SK-N-SH (cell line): ENCODE data around the gene MXI1. TPM values are rescaled to one million over a fixed set of nuclear protein-coding genes. Genes with fewer than 3 reads are reported as not detected.

Experiments
- CTCF ChIA-PET: fragments of 300-600, 350-600 bp; formaldehyde crosslinking; extraction: SDS; loops from one replicate; lab custom pipeline; 2021; lab: Yijun Ruan, JAX
- POLR2A ChIA-PET: fragments of 350-600 bp; sonication (Branson Sonifier 250); formaldehyde crosslinking; extraction: SDS; loops from one replicate; lab custom pipeline; 2020; ENCODE audit warnings: antibody characterized with exemption, inconsistent platforms; lab: Yijun Ruan, JAX
- DNase-seq: peaks from one replicate; pipeline ENCODE4 v3.0.0; 2012
- H2AFZ ChIP-seq: fragments of 200-600 bp; sonication (generic); 2 replicates; pipeline ENCODE4 v1.8.1; 2016; ENCODE audit warnings: antibody characterized with exemption, mild to moderate bottlenecking, low read depth
- H3F3A ChIP-seq: fragments of 200-600 bp; sonication (generic); replicated peaks from 2 replicates; pipeline ENCODE3; 2016; ENCODE audit warnings: antibody characterized with exemption, mild to moderate bottlenecking; ENCODE audit not compliant: insufficient read depth
- H3K27ac ChIP-seq, 2 experiments: fragments of 200-500 bp in 1 of 2; fragments of 200-600 bp in 1 of 2; sonication (Bioruptor generic) in 1 of 2; sonication (generic), shearing (Covaris generic) in 1 of 2; 2 replicates each; pipeline versions ENCODE4 v1.5.1 to v1.6.1; 2014 to 2016; ENCODE audit warnings: low read depth in 2 of 2, inconsistent platforms in 1 of 2, low read length in 1 of 2, mild to moderate bottlenecking in 1 of 2, mixed read lengths in 1 of 2
- H3K27me3 ChIP-seq: fragments of 200-600 bp; sonication (generic), shearing (Covaris generic); 2 replicates; pipeline ENCODE4 v1.6.1; 2016; ENCODE audit warnings: mixed run types; ENCODE audit not compliant: insufficient read depth
- H3K36me3 ChIP-seq, 2 experiments: fragments of 200-500 bp in 1 of 2; fragments of 200-600 bp in 1 of 2; sonication (Bioruptor generic) in 1 of 2; sonication (generic) in 1 of 2; replicated peaks in 1 of 2; 2 replicates each; pipeline versions ENCODE3 to v1.5.1; 2014 to 2016; ENCODE audit warnings: low read length in 1 of 2, mild to moderate bottlenecking in 1 of 2; ENCODE audit not compliant: insufficient read depth in 2 of 2, control insufficient read depth in 1 of 2
- H3K4me1 ChIP-seq, 2 experiments: fragments of 200-500 bp in 1 of 2; fragments of 200-600 bp in 1 of 2; sonication (Bioruptor generic) in 1 of 2; sonication (generic), shearing (Covaris generic) in 1 of 2; 2 replicates each; pipeline versions ENCODE4 v1.5.1 to v1.6.1; 2014 to 2016; ENCODE audit warnings: low read depth in 1 of 2, low read length in 1 of 2, mixed run types in 1 of 2; ENCODE audit not compliant: insufficient read depth in 2 of 2, control insufficient read depth in 1 of 2
- H3K4me2 ChIP-seq: fragments of 200-600 bp; sonication (generic), shearing (Covaris generic); 2 replicates; pipeline ENCODE4 v1.6.1; 2017; ENCODE audit warnings: mixed run types
- H3K4me3 ChIP-seq, 2 experiments: fragments of 200-500 bp in 1 of 2; fragments of 200-600 bp in 1 of 2; sonication (Bioruptor generic) in 1 of 2; sonication (generic), shearing (Covaris generic) in 1 of 2; 2 replicates each; pipeline versions ENCODE4 v1.5.1 to v1.8.1; 2014 to 2016; ENCODE audit warnings: low read depth in 2 of 2, inconsistent platforms in 1 of 2, low read length in 1 of 2, mild to moderate bottlenecking in 1 of 2, mixed read lengths in 1 of 2, moderate library complexity in 1 of 2
- H3K79me2 ChIP-seq: fragments of 200-600 bp; sonication (generic); 2 replicates; pipeline ENCODE4 v1.8.1; 2017; ENCODE audit warnings: mild to moderate bottlenecking; ENCODE audit not compliant: insufficient read depth
- H3K9ac ChIP-seq: fragments of 200-600 bp; sonication (generic); 2 replicates; pipeline ENCODE4 v1.6.1; 2017; ENCODE audit warnings: mixed run types
- H3K9me2 ChIP-seq: fragments of 200-600 bp; sonication (generic); 2 replicates; pipeline ENCODE4 v1.6.1; 2017; ENCODE audit warnings: mixed run types
- H3K9me3 ChIP-seq: fragments of 200-600 bp; sonication (generic); 2 replicates; pipeline ENCODE4 v1.6.1; 2017; ENCODE audit warnings: mixed run types, mild to moderate bottlenecking, moderate library complexity
- H4K20me1 ChIP-seq: fragments of 200-600 bp; sonication (generic); 2 replicates; pipeline ENCODE4 v1.6.1; 2017; ENCODE audit warnings: mild to moderate bottlenecking, mixed run types; ENCODE audit not compliant: insufficient read depth
- CHD2 ChIP-seq: fragments of 150-350 bp; IDR thresholded peaks from 2 replicates; pipeline ENCODE4 v1.6.1; 2018; ENCODE audit warnings: low read length; ENCODE audit not compliant: partially characterized antibody
- CTCF ChIP-seq: fragments of 200-600 bp; sonication (generic); IDR thresholded peaks from 2 replicates; pipeline ENCODE4 v1.6.1; 2017; ENCODE audit warnings: antibody characterized with exemption, mild to moderate bottlenecking, moderate library complexity
- EP300 ChIP-seq, 2 experiments: IDR thresholded peaks; 2 replicates each; pipeline versions ENCODE4 v1.4.0 to v1.6.1; 2012; ENCODE audit warnings: borderline replicate concordance in 1 of 2, low read depth in 1 of 2, low read length in 1 of 2
- EZH2phosphoT487 ChIP-seq: fragments of 200-600 bp; sonication (generic); IDR thresholded peaks from 2 replicates; pipeline ENCODE4 v1.6.1; 2017; ENCODE audit warnings: low read depth, mixed run types, mild to moderate bottlenecking, antibody characterized with exemption, moderate library complexity, borderline replicate concordance
- MXI1 ChIP-seq: IDR thresholded peaks from 2 replicates; pipeline ENCODE4 v1.6.1; 2012; ENCODE audit warnings: mild to moderate bottlenecking, low read depth, low read length, improper control_type of control experiment
- NRF1 ChIP-seq: IDR thresholded peaks from 2 replicates; pipeline ENCODE4 v1.6.1; 2012; ENCODE audit warnings: low read depth, mild to moderate bottlenecking, low read length
- POLR2AphosphoS5 ChIP-seq: IDR thresholded peaks from 2 replicates; pipeline ENCODE4 v1.6.1; 2012; ENCODE audit warnings: low read depth, low read length
- RAD21 ChIP-seq: IDR thresholded peaks from 2 replicates; pipeline ENCODE4 v1.6.1; 2012; ENCODE audit warnings: mild to moderate bottlenecking, low read length
- RCOR1 ChIP-seq: fragments of 150-350 bp; IDR thresholded peaks from 2 replicates; pipeline ENCODE4 v1.6.1; 2017; ENCODE audit warnings: antibody characterized with exemption, low read length
- RFX5 ChIP-seq: IDR thresholded peaks from 2 replicates; pipeline ENCODE4 v1.6.1; 2012; ENCODE audit warnings: mild to moderate bottlenecking, improper control_type of control experiment, low read length
- RXRA ChIP-seq: IDR thresholded peaks from 2 replicates; pipeline ENCODE4 v1.4.0; 2012; ENCODE audit warnings: low read depth, mild to moderate bottlenecking, borderline replicate concordance
- TAF1 ChIP-seq: IDR thresholded peaks from 2 replicates; pipeline ENCODE4 v1.6.1; 2012; ENCODE audit warnings: low read depth, mild to moderate bottlenecking, low read length, moderate library complexity, borderline replicate concordance
- TCF12 ChIP-seq: IDR thresholded peaks from 2 replicates; pipeline ENCODE4 v1.4.0; 2012
- ZBTB33 ChIP-seq: IDR thresholded peaks from 2 replicates; pipeline ENCODE4 v1.4.0; 2012; ENCODE audit warnings: low read depth, borderline replicate concordance
- WGBS: methylation state at CpG from one replicate; pipeline ENCODE4 v1.1.6; 2017; ENCODE audit warnings: low lambda C conversion rate; 5-methylcytosine and 5-hydroxymethylcytosine counted together
- polyA plus RNA-seq, 3 experiments: library from polyadenylated mRNA; depleted of rRNA; stranded (reverse); fragments of >200 nt; gene quantifications; 2 replicates each; pipeline ENCODE4 v1.2.3, GENCODE V29; 2012
- TF ChIP-seq, protein P1 (sequence below): fragments of 150-350 bp; IDR thresholded peaks from 2 replicates; pipeline ENCODE4 v1.6.1; 2016; ENCODE audit warnings: mild to moderate bottlenecking, low read depth, low read length
- TF ChIP-seq, protein P2 (sequence below): IDR thresholded peaks from 2 replicates; pipeline ENCODE4 v1.6.1; 2012; ENCODE audit warnings: mild to moderate bottlenecking, low read depth, low read length, moderate library complexity

The MXI1 gene
- polyA plus RNA-seq, 1 of the 3 experiments (the other 2 are of a cell fraction): 13.8 TPM

- no peak overlapping the region for H3K4me3 ChIP-seq
- DNase-seq: no peak
- no peak overlapping the region for H3K27ac ChIP-seq
- H3K79me2 ChIP-seq: no peaks in the 10 kb centered on the region
- H4K20me1 ChIP-seq: no peaks in the 10 kb centered on the region
- CTCF ChIA-PET: interaction anchor here (0.8 to 6.0 kb wide), 5 partner anchors 11 to 339 kb away, joined by 3 to 32 read pairs (median 22); partner anchors contain the start of gene MXI1
- no peaks in the 10 kb centered on the region for H3K9me2 ChIP-seq
- H3K9ac ChIP-seq: no peak overlapping the region
- no peak for TF ChIP-seq RAD21
- no peak for TF ChIP-seq EZH2phosphoT487
- TF ChIP-seq, protein P1, sequence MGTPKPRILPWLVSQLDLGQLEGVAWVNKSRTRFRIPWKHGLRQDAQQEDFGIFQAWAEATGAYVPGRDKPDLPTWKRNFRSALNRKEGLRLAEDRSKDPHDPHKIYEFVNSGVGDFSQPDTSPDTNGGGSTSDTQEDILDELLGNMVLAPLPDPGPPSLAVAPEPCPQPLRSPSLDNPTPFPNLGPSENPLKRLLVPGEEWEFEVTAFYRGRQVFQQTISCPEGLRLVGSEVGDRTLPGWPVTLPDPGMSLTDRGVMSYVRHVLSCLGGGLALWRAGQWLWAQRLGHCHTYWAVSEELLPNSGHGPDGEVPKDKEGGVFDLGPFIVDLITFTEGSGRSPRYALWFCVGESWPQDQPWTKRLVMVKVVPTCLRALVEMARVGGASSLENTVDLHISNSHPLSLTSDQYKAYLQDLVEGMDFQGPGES: no peak
- TF ChIP-seq CTCF: no peak
- no peak for TF ChIP-seq TCF12
- TF ChIP-seq RCOR1: no peak
- no peak for TF ChIP-seq ZBTB33
- no peak for TF ChIP-seq NRF1
- TF ChIP-seq, protein P2, sequence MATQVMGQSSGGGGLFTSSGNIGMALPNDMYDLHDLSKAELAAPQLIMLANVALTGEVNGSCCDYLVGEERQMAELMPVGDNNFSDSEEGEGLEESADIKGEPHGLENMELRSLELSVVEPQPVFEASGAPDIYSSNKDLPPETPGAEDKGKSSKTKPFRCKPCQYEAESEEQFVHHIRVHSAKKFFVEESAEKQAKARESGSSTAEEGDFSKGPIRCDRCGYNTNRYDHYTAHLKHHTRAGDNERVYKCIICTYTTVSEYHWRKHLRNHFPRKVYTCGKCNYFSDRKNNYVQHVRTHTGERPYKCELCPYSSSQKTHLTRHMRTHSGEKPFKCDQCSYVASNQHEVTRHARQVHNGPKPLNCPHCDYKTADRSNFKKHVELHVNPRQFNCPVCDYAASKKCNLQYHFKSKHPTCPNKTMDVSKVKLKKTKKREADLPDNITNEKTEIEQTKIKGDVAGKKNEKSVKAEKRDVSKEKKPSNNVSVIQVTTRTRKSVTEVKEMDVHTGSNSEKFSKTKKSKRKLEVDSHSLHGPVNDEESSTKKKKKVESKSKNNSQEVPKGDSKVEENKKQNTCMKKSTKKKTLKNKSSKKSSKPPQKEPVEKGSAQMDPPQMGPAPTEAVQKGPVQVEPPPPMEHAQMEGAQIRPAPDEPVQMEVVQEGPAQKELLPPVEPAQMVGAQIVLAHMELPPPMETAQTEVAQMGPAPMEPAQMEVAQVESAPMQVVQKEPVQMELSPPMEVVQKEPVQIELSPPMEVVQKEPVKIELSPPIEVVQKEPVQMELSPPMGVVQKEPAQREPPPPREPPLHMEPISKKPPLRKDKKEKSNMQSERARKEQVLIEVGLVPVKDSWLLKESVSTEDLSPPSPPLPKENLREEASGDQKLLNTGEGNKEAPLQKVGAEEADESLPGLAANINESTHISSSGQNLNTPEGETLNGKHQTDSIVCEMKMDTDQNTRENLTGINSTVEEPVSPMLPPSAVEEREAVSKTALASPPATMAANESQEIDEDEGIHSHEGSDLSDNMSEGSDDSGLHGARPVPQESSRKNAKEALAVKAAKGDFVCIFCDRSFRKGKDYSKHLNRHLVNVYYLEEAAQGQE: no peak
- no peak for TF ChIP-seq TAF1
- TF ChIP-seq POLR2AphosphoS5: no peak
- TF ChIP-seq MXI1: no peak
- TF ChIP-seq EP300 (IDR thresholded peaks at IDR 0.05; ENCODE audit: borderline replicate concordance in 1 of 2, low read depth in 1 of 2, low read length in 1 of 2): no peak
- TF ChIP-seq RFX5: no peak
- no peak for TF ChIP-seq CHD2
- TF ChIP-seq RXRA: no peak
- no peak overlapping the region for H2AFZ ChIP-seq
- POLR2A ChIA-PET: no interaction called here
- 87% methylated on average over 13 of the region's 13 CpGs for whole genome bisulfite sequencing
- H3K4me2 ChIP-seq: no peak overlapping the region
- H3K27me3 ChIP-seq: no peaks in the 10 kb centered on the region
- H3K36me3 ChIP-seq: peaks cover 0 to 3% of the 10 kb centered on the region in 2 experiments
- H3K9me3 ChIP-seq: no peaks in the 10 kb centered on the region
- H3F3A ChIP-seq: no peaks in the 10 kb centered on the region
- peaks cover 0 to 14% of the 10 kb centered on the region in 2 experiments; a peak in 2 of 4 replicates for H3K4me1 ChIP-seq
Observed at GRCh38 chr10:110223298-110223925, 16.0 kb downstream of the MXI1 start.
